Body of pancreas (tissue), 4 donors: ENCODE measurements around the gene DCHS1. TPM values are rescaled to one million over a fixed set of nuclear protein-coding genes. Genes with fewer than 3 reads are reported as not detected.
A peak's percentile ranks its signal among the peaks of the same experiment; 100 is the strongest.

Experiments
- ATAC-seq: fragments of 150-250 bp; one replicate; pipeline ENCODE4 v1.9.1; 2016
- DNase-seq, 4 donors: peaks; one replicate each; pipeline ENCODE4 v3.0.0-alpha.2; 2019
- H3K27ac ChIP-seq, 4 donors: fragments of 200-600 bp; sonication (generic); 1 replicate in 3 of 4; 2 replicates in 1 of 4; pipeline versions ENCODE4 v1.5.1 to v1.6.1; 2016 to 2019; ENCODE audit warnings: mild to moderate bottlenecking in 1 of 4, mixed read lengths in 1 of 4, moderate library complexity in 1 of 4
- H3K27me3 ChIP-seq, 2 donors: fragments of 200-600 bp; sonication (generic); one replicate each; pipeline ENCODE4 v1.6.0; 2016; ENCODE audit warnings: mild to moderate bottlenecking in 1 of 2
- H3K36me3 ChIP-seq, 2 donors: fragments of 200-600 bp; sonication (generic); replicated peaks in 1 of 2; 2 replicates each; pipeline ENCODE4 v1.5.1; 2016; ENCODE audit warnings: low read depth in 2 of 2; ENCODE audit not compliant: insufficient read depth in 1 of 2
- H3K4me1 ChIP-seq: fragments of 200-600 bp; sonication (generic); one replicate; pipeline ENCODE4 v1.6.0; 2016
- H3K4me3 ChIP-seq, 2 donors: fragments of 200-600 bp; sonication (generic); 1 replicate in 1 of 2; 2 replicates in 1 of 2; pipeline ENCODE4 v1.5.1; 2016 to 2019
- H3K9me3 ChIP-seq, 3 donors: fragments of 200-600 bp; sonication (generic); 1 replicate in 2 of 3; 2 replicates in 1 of 3; pipeline ENCODE4 v1.5.1; 2016
- CTCF ChIP-seq, 7 experiments: fragments of 450-650 bp in 4 of 7; fragments of 200-600 bp in 3 of 7; sonication (generic) in 3 of 7; IDR thresholded peaks; one replicate each; pipeline ENCODE4 v1.5.1; 2016 to 2019; ENCODE audit warnings: antibody characterized with exemption in 7 of 7
- POLR2A ChIP-seq, 3 donors: fragments of 450-650 bp; IDR thresholded peaks; one replicate each; pipeline ENCODE4 v1.6.1; 2016; ENCODE audit warnings: antibody characterized with exemption in 3 of 3, mild to moderate bottlenecking in 2 of 3
- WGBS, 2 donors: methylation state at CpG; one replicate each; pipeline ENCODE4 v1.1.5; 2017; 5-methylcytosine and 5-hydroxymethylcytosine counted together
- intact Hi-C: fragments of 100-400 bp; cut with DNase I; formaldehyde crosslinking; loops from one replicate; pipeline ENCODE4 v1.15.1; 2023
- total RNA-seq, 2 donors: library from RNA; depleted of rRNA; stranded (reverse); fragments of >200 nt; gene quantifications; one replicate each; pipeline ENCODE4 v1.1.0, GENCODE V29; 2016

Gene DCHS1
- total RNA-seq, 2 donors from 2014 or later = 6.0 to 10.9 TPM

- TF ChIP-seq CTCF (IDR thresholded peaks at IDR 0.05) (no peak), POLR2A (IDR thresholded peaks at IDR 0.05) (no peak)
- H3K4me3 ChIP-seq = no peak overlapping the region
- H3K36me3 ChIP-seq = peaks cover 0 to 20% of the 10 kb centered on the region in 2 donors
- H3K27ac ChIP-seq = peak overlapping the region in 3 of 4 donors; percentile 90 to 97 (median 96)
- H3K9me3 ChIP-seq = no peaks in the 10 kb centered on the region
- intact Hi-C loops = loop anchor here (10.0 kb wide), 1 partner anchor 123 kb away; the partner anchor contains the start of genes ARFIP2 and TIMM10B
- 80 to 84% methylated on average over 9 of the region's 9 CpGs for WGBS, 2 donors
- ATAC-seq = no peak
- H3K27me3 ChIP-seq = no peaks in the 10 kb centered on the region
- peaks cover 47% of the 10 kb centered on the region for H3K4me1 ChIP-seq
- no peak for DNase-seq
These were observed 47.6 kb downstream of the DCHS1 start for GRCh38 chr11:6608011-6608410.

GRCh38 chr11:6607190-6607795 is 48.3 kb downstream of the DCHS1 start:
- DNase-seq (no peak), ATAC-seq (no peak)
- intact Hi-C loops = loop anchor here (10.0 kb wide), 1 partner anchor 122 kb away; the partner anchor contains the start of genes ARFIP2 and TIMM10B
- Histone ChIP-seq H3K4me1 (peaks cover 51% of the 10 kb centered on the region), H3K9me3 (no peaks in the 10 kb centered on the region), H3K4me3 (no peak overlapping the region), H3K27me3 (no peaks in the 10 kb centered on the region), H3K36me3 (peaks cover 0 to 20% of the 10 kb centered on the region in 2 donors), H3K27ac (peak overlapping the region; percentile 59 to 97 (median 93))
- TF ChIP-seq CTCF (IDR thresholded peaks at IDR 0.05) = no peak
- no peak for TF ChIP-seq POLR2A (IDR thresholded peaks at IDR 0.05)

GRCh38 chr11:6606471-6607189 is 49.0 kb downstream of the DCHS1 start:
- DNase-seq (peak; percentile 91 to 96 (median 96)), ATAC-seq (peak; percentile 80)
- Histone ChIP-seq H3K36me3 (peaks cover 0 to 20% of the 10 kb centered on the region in 2 donors), H3K4me3 (no peak overlapping the region), H3K4me1 (peaks cover 58% of the 10 kb centered on the region), H3K27me3 (no peaks in the 10 kb centered on the region), H3K9me3 (no peaks in the 10 kb centered on the region), H3K27ac (peak overlapping the region; percentile 90 to 97 (median 96))
- WGBS, 2 donors = 6 to 9% methylated on average over 11 of the region's 11 CpGs
- TF ChIP-seq POLR2A (IDR thresholded peaks at IDR 0.05) (peak; percentile 50 to 75 (median 74)), CTCF (IDR thresholded peaks at IDR 0.05) (peak in 1 of 7 experiments; percentile 9)
- intact Hi-C loops = loop anchor here (10.0 kb wide), 1 partner anchor 122 kb away; the partner anchor contains the start of genes ARFIP2 and TIMM10B

DNA sequence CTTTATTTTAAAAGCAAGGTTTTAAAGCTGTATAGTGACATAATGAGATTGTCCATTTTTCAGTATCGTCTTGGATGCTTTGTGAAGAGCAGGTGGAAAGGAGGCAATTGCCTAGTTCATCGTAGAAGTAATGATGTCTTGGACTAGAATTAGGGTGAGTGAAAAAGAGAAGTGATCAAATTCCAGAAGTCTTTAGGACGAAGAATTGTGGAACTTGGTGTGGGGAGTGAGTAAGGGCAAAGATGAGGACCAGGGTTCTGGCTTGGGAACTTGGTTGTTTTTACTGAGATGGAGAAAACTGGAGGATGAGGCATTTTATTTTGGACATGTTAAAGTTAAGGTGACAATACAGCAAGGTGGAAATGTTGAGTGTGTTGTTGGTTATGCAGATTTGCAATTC is 50.8 kb downstream of the DCHS1 start:
- Histone ChIP-seq H3K36me3 (peaks cover 4 to 26% of the 10 kb centered on the region in 2 donors), H3K27ac (peak overlapping the region; percentile 91 to 97 (median 96)), H3K4me1 (peaks cover 48% of the 10 kb centered on the region), H3K9me3 (no peaks in the 10 kb centered on the region), H3K4me3 (peak overlapping the region; percentile 50 to 73), H3K27me3 (no peaks in the 10 kb centered on the region)
- TF ChIP-seq CTCF (IDR thresholded peaks at IDR 0.05) (no peak), POLR2A (IDR thresholded peaks at IDR 0.05) (no peak)
- ATAC-seq = no peak
- 6 to 14% methylated on average over 3 of the region's 3 CpGs for WGBS, 2 donors
- no peak for DNase-seq
- intact Hi-C loops = loop anchor here (10.0 kb wide), 1 partner anchor 120 kb away; the partner anchor contains the start of genes ARFIP2 and TIMM10B
